Measurements from ENCODE around the gene COLEC12. TPM values are rescaled to one million over a fixed set of nuclear protein-coding genes. Genes with fewer than 3 reads are reported as not detected.

COLEC12 gene
- total RNA-seq, 3 donors from 2014 or later (not counting 1 experiment from before 2014, with no cell fraction given) = not detected

- H3K9me3 ChIP-seq (ENCODE audit: control insufficient read depth, insufficient read depth, low read length) = no peaks in the 10 kb centered on the region
- intact Hi-C loops (cut with micrococcal nuclease) = no loop called here
- Mint-ChIP-seq H3K9me3 (no peaks in the 10 kb centered on the region), H3K4me3 (no peak overlapping the region), H3K4me1 (no peaks in the 10 kb centered on the region), H3K27me3 (ENCODE audit: low read depth in 2 of 2) (peaks cover 0 to 5% of the 10 kb centered on the region in 2 donors), H3K27ac (no peak overlapping the region), H3K36me3 (no peaks in the 10 kb centered on the region)
- no peak for TF ChIP-seq CTCF (IDR thresholded peaks at IDR 0.05)
- no peaks in the 10 kb centered on the region for H3K27me3 ChIP-seq (ENCODE audit: control insufficient read depth, insufficient read depth, low read length)
- H3K36me3 ChIP-seq (ENCODE audit: control insufficient read depth, insufficient read depth, low read length) = no peaks in the 10 kb centered on the region
- H3K4me3 ChIP-seq (ENCODE audit: low read length) = no peak overlapping the region
- H3K27ac ChIP-seq (ENCODE audit: low read length) = no peak overlapping the region
- WGBS (ENCODE audit: insufficient coverage) = 96% methylated on average over 4 of the region's 6 CpGs
- no peaks in the 10 kb centered on the region for H3K4me1 ChIP-seq (ENCODE audit: control insufficient read depth, insufficient read depth, low read length)
- DNase-seq (no peak), ATAC-seq (no peak)
Observed at GRCh38 chr18:533995-534601, 33.6 kb upstream of the COLEC12 start.

- no peak overlapping the region for H3K4me3 Mint-ChIP-seq
- no peak overlapping the region for H3K27ac Mint-ChIP-seq
- no peak overlapping the region for H3K4me3 ChIP-seq (ENCODE audit: low read length)
- H3K4me1 Mint-ChIP-seq = no peaks in the 10 kb centered on the region
- no peaks in the 10 kb centered on the region for H3K4me1 ChIP-seq (ENCODE audit: control insufficient read depth, insufficient read depth, low read length)
- H3K36me3 ChIP-seq (ENCODE audit: control insufficient read depth, insufficient read depth, low read length) = no peaks in the 10 kb centered on the region
- TF ChIP-seq CTCF (IDR thresholded peaks at IDR 0.05) = no peak
- H3K27me3 ChIP-seq (ENCODE audit: control insufficient read depth, insufficient read depth, low read length) = no peaks in the 10 kb centered on the region
- intact Hi-C loops (cut with micrococcal nuclease) = no loop called here
- H3K36me3 Mint-ChIP-seq = no peaks in the 10 kb centered on the region
- H3K27ac ChIP-seq (ENCODE audit: low read length) = no peak overlapping the region
- H3K27me3 Mint-ChIP-seq (ENCODE audit: low read depth in 2 of 2) = peaks cover 0 to 5% of the 10 kb centered on the region in 2 donors
- no peak for ATAC-seq
- DNase-seq = no peak
- H3K9me3 ChIP-seq (ENCODE audit: control insufficient read depth, insufficient read depth, low read length) = no peaks in the 10 kb centered on the region
- no peaks in the 10 kb centered on the region for H3K9me3 Mint-ChIP-seq
Observed at GRCh38 chr18:532632-533031, 32.1 kb upstream of the COLEC12 start.

GRCh38 chr18:532018-532417 is 31.5 kb upstream of the COLEC12 start:
- intact Hi-C loops (cut with micrococcal nuclease) = no loop called here
- DNase-seq = no peak
- TF ChIP-seq CTCF (IDR thresholded peaks at IDR 0.05) = no peak
- Histone ChIP-seq H3K36me3 (ENCODE audit: control insufficient read depth, insufficient read depth, low read length) (no peaks in the 10 kb centered on the region), H3K4me3 (ENCODE audit: low read length) (no peak overlapping the region), H3K27ac (ENCODE audit: low read length) (no peak overlapping the region), H3K27me3 (ENCODE audit: control insufficient read depth, insufficient read depth, low read length) (no peaks in the 10 kb centered on the region), H3K9me3 (ENCODE audit: control insufficient read depth, insufficient read depth, low read length) (no peaks in the 10 kb centered on the region), H3K4me1 (ENCODE audit: control insufficient read depth, insufficient read depth, low read length) (no peaks in the 10 kb centered on the region)
- no peak overlapping the region for H3K27ac Mint-ChIP-seq
- peaks cover 0 to 5% of the 10 kb centered on the region in 2 donors for H3K27me3 Mint-ChIP-seq (ENCODE audit: low read depth in 2 of 2)
- no peaks in the 10 kb centered on the region for H3K36me3 Mint-ChIP-seq
- ATAC-seq = no peak
- H3K4me3 Mint-ChIP-seq = no peak overlapping the region
- H3K9me3 Mint-ChIP-seq = no peaks in the 10 kb centered on the region
- 80% methylated on average over 4 of the region's 4 CpGs for WGBS (ENCODE audit: insufficient coverage)
- no peaks in the 10 kb centered on the region for H3K4me1 Mint-ChIP-seq

- no peaks in the 10 kb centered on the region for H3K9me3 ChIP-seq (ENCODE audit: control insufficient read depth, insufficient read depth, low read length)
- no peak for TF ChIP-seq CTCF (IDR thresholded peaks at IDR 0.05)
- ATAC-seq = no peak
- no peaks in the 10 kb centered on the region for H3K36me3 ChIP-seq (ENCODE audit: control insufficient read depth, insufficient read depth, low read length)
- Mint-ChIP-seq H3K27ac (no peak overlapping the region), H3K4me1 (no peaks in the 10 kb centered on the region), H3K4me3 (no peak overlapping the region), H3K36me3 (no peaks in the 10 kb centered on the region), H3K9me3 (no peaks in the 10 kb centered on the region), H3K27me3 (ENCODE audit: low read depth in 2 of 2) (peaks cover 0 to 7% of the 10 kb centered on the region in 2 donors)
- H3K27me3 ChIP-seq (ENCODE audit: control insufficient read depth, insufficient read depth, low read length) = no peaks in the 10 kb centered on the region
- H3K4me1 ChIP-seq (ENCODE audit: control insufficient read depth, insufficient read depth, low read length) = no peaks in the 10 kb centered on the region
- H3K4me3 ChIP-seq (ENCODE audit: low read length) = no peak overlapping the region
- no peak overlapping the region for H3K27ac ChIP-seq (ENCODE audit: low read length)
- no peak for DNase-seq
- intact Hi-C loops (cut with micrococcal nuclease) = no loop called here
- WGBS (ENCODE audit: insufficient coverage) = no CpG with 5 or more reads among the region's 1 CpG
Observed at GRCh38 chr18:527146-527545, 26.6 kb upstream of the COLEC12 start.
